Ecto neural progenitor cell (in vitro differentiated cells): Measurements from ENCODE around the gene DMTF1.
"Not testable (repeated sequence)": the region's sequence is repeated elsewhere in the genome, so short reads cannot be mapped to it uniquely, and the experiment has no call there.

Experiments
- DNase-seq: peaks from one replicate; pipeline ENCODE4 v3.0.0-alpha.2; 2018; ENCODE audit warnings: low spot score

The DMTF1 gene

DNA sequence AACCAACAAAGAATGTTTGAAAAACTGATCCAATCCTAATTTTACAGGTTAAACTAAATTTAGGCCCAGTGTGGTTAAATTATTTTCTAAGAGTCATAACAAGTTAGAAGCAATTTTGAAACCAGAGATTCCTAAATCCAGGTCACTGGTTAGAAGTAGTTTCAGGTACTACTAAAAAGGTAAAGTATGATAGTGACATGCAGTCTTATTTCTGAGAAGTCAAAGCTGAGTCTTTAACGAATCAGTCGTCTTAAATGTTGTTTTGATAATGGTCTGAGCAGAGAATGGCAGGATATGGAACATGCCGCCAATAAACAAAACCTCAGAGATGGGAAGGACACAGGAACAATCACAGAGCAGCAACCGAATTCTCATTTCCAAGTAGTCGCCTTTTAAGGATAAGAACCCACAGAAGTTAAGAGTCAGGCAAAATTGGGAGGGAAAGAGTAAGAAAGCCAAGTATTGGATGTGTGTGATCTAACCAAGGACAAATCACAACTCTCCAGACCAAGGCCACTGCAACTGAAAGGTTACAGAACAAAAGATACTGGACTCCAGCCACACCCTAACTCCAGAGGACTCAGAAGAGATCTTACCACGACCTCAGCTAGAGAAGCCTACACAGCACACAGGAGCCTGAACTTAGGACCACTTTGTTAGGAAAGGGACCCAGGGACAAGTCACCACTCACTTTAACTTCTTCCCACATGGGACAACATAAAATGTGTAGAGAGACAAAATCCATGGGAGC lies 47.6 kb downstream of the DMTF1 start:
- DNase-seq: no peak

DNA sequence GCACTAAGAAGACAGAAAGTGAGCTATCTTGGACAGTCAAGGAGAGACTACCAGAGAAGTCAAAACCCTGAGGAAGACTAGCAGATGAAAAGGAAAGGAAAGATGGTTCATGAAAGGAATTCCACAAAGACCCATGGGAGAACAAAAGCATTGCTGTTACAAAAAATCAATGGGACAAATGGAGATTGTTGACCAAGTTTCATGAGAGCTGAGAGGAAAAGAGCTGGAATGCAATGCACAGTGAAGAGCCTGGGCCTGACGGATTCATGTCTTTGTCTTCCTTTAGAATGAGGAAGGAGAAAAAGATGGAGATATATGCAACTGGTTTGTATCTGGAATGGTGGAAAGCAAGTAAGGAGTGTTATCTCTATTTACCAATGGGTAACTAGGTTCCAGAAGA lies 50.0 kb downstream of the DMTF1 start:
- DNase-seq: no peak

DNA sequence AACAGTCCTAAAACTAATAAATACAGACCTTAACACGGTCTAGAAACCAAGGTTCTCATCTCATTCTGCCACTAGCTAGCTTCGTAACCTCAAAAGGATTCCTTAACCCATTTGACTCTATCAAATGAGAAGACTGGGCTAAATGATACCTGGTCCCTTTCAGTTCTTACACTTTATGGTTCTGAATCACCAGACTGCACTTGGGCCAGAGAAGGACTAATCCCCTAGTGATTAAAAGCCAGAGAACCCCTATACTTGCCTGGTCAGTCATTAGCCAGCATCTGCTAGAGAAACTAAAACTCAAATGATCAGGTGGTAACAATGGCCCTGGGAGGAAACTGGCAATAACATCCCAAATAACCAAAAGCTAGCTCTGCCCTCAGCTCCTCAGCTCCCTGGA lies 50.5 kb downstream of the DMTF1 start:
- no peak for DNase-seq

GRCh38 chr7:87203929-87204328 lies 51.7 kb downstream of the DMTF1 start:
- not testable (repeated sequence) for DNase-seq

DNA sequence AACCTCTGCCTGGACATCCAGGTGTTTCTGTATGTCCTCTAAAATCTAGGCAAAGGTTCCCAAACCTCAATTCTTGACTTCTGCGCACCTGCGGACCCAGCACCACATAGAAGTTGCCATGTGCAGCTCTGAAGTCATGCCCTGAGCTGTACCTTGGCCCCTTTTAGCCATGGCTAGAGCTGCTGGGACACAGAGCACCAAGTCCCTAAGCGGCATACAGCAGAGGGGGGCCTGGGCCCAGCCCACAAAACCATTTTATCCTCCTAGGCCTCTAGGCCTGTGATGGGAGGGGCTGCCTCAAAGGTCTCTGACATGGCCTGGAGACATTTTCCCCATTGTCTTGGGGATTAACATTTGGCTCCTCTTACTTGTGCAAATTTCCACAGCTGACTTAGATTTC lies 52.7 kb downstream of the DMTF1 start:
- no peak for DNase-seq

GRCh38 chr7:87205701-87206100 lies 53.4 kb downstream of the DMTF1 start:
- DNase-seq: not testable (repeated sequence)

DNA sequence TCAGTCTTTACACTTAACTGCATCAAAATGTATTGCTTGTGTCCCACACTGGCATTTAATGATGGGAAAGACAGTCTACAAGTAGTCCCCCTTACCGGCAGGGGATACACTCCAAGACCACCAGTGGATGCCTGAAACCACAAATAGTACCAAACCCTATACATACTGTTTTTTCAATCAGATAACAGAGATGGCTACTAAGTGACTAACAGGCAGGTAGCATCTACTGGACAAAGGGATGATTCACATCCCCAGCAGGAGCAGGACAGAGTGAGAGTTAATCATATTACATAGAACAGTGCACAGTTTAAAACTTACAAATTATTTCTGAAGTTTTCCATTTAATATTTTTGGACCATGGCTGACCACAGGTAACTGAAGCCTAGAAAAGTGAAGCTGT lies 54.1 kb downstream of the DMTF1 start:
- no peak for DNase-seq

GRCh38 chr7:87209295-87209924 lies 57.2 kb downstream of the DMTF1 start:
- DNase-seq: no peak

DNA sequence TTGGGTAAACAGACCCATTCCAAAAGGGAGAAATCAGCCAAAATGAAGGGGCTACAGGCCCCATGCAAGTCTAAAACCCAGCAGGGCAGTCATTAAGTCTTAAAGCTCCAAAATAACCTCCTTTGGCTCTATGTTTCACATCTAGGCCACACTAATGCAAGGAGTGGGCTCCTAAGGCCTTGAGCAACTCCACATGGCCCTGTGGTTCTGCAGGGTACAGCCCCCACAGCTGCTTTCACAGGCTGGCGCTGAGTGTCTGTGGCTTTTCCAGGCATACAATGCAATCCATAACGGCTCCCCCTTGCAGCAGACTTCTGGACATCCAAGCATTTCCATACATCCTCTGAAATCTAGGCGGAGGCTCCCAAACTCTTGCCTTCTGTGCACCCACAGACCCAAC lies 58.3 kb downstream of the DMTF1 start:
- DNase-seq: no peak

DNA sequence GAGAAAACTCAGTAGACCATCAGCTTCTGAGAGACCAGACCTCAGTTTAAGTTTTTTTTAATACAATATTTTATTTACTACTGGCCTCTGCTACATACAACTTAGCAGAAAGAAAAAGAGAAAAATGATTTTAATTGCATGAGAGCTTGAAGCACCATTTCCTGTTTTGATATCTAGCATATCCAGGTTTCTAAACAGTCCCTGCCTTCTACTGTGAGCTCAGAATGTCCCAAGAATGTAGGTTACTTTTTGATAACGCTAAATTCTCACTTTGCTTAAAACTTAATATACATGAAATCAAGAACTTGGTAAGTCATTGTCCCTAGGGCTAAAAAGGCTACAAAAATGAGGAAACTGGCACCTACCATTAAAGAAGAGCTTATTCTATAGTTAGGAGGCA lies 60.2 kb downstream of the DMTF1 start:
- no peak for DNase-seq

DNA sequence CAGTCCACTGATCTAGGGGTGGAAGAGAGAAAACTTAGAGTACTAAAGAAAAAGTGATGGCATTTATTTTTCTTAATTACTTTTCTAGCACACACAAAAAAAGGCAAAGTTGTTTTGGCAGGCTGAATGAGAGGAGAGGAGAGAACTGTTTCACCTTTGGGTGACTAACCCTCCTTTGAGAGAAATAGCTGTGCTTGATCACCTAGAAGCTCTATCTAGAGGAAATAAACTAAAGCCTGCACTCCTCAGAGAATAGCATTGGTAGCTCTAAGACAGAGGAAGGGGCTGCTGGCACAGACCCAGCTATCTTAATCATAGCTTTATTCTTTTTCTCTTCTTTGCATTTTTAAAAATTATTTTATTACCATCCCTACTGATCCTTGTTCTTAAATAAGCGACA lies 61.0 kb downstream of the DMTF1 start:
- no peak for DNase-seq

DNA sequence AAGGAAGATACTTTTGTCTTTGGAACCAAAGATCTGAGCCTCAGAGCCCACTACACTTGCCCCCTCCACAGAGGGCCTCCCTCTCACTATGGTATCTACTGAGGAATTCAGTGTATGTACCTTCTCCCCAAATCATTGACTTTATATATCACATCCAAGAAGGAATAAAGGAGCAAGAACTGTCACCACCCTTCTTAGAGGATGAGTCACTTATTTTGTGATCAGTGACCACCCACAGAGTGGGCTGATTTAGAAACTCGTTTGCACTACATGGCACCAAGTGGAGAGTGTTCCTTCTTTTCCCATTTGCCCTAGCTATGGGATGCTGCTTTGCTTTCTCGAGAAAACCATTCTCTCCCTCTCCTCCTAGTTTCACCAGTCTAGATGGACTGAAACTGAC lies 61.6 kb downstream of the DMTF1 start:
- no peak for DNase-seq

GRCh38 chr7:87215046-87215445 lies 62.8 kb downstream of the DMTF1 start:
- no peak for DNase-seq

GRCh38 chr7:87216701-87217508 lies 64.7 kb downstream of the DMTF1 start:
- no peak for DNase-seq

DNA sequence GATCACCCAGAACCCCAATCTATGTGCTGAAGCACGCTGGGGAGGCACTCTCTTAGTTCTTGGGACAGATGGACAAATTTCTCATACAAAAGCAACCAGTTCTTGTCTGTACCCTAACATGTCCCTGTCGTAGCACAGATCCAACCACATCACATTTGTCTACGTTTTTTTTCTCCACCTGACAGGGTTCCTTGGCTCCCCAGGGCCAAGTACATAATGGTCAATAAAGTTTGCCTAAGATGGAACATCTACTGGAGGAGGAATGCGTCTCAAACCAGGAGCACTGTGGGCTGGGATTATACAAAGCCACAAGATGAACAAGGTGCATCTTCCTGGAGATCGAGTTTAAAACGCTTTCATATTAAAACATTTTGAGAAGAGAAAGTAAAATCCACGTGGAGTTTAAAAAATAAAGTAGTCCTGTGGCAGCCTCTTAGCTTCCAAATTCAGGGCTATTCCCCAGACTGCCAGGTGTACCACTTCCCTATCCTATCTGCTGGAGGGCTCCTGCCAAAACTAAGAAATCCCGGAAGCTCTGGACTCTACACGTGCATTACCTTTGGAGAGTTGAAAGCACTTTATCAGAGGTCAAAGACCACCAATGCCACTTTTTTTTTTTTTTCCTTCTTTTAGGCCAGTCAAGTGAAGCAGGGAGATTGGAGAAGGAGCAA lies 65.9 kb downstream of the DMTF1 start:
- DNase-seq: no peak

DNA sequence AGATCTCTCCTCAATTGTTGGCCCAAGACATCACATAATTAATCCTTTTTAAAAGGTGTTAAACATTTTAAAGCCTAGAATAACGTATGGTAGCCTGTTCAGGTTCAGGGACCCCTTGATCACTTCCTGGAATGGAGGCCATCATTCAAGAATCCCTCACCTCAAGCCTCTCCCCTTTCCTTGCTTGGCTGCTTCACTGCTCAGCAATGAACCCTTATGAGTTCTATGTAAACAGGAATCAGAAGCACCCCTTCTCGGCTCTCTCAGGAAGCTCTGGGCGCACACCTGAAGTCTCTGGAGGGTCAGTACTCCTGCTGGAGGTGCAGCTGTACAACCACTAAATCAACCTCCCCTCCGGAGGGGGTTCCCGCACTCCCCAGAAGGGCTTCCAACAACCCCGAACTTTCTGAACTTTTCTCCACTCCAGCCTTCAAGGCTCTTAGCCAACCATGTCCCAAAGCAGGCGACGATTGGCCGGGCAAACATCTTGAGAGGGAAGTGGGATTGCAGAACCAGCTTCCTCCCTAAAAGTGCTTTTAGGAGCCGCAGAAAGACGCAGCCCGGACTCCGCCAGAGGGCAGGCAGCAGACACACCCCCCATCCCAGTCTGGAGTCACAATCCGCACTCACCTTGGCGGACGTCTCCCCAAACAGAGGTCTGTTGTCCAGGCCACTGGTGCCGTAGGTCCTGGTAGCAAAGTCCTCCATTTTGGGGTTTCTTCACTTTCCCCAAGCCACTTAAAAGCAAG lies 66.7 kb downstream of the DMTF1 start:
- no peak for DNase-seq

DNA sequence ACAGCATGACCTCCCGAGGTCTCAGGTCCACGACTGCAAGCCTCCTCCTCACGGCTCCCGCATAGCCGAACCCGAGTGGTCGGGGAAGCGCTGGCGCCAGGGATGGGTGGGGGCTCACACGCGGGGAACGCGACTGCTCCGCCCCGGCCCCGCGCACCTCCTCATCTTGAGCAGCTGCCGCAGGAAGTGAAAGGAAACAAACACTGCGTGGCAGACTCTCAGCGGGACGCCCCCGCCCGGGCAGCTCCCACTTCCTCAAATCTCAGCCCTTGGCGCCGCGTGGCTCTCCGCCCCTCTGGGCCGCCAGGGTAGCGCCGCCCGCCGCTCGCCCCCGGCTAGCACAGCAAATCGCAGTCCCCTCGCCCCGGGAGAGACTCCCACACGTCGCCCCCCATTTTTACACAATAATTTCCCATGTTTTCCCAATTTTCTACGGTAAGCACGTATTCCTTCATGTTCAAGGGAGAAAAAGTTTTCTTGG lies 67.3 kb downstream of the DMTF1 start, which contains the start of gene TMEM243:
Gene TMEM243 (minus strand): TSS at position 188 of the 481 bp plus-strand sequence. CDS start 229 bp downstream, outside the sequence.
- peak; percentile 71 for DNase-seq

DNA sequence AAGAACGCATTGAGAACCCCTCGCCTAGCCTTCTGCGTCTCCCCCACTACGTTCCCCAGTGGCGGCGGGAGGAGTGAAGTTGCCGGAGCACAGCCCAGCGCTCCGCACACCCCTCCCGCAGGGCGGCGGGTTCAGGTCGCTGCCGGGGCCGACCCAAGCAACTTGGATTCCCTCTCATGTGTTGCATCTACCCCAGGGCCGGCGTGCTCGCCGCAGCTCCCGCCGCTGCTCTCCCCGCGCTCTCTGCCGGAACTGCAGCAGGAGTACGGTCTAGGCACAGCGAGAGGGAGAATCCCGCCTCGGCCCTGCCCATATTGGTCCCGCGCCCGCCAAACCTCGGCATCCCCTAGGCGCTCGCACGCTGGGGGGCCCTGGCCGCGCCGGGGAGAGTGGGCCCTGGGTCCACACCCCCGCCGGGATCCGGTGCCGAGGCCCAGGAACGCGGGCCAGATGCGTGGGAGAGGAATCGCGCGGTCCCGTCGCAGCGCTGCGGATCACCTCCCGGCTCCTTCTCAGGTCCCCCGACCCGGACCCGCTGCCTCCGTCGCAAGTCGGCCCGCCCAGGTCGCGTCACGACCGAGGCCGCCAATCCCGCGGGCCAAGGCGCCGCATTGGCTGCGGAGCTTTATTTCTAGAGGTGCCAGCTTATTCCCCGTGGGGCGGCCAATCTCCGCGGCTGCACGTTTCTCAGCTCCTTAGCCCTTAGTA lies 67.9 kb downstream of the DMTF1 start:
- peak; percentile 91 for DNase-seq

DNA sequence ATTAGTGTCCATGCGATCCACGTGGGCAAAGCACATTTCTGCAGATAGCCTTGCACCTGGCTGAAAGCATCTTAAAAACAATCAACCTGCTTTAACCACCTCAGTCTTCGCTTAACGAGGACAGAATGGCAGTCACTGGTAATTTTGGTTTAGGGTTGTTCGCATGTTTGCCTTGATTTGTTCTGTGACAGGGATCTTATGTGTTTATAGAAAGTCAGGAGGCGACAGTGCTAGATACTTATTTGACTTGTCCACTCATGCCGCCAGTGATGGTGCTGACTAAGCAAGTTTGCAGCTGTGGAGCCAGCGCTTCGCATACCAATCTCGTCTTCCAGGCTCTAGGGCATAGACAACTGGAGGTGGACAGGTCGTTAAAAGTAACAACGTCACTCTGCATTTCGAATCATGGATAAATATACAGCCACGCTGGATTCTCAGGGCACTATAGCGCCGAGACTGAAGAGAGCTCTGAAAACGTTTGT lies 68.5 kb downstream of the DMTF1 start:
- no peak for DNase-seq

DNA sequence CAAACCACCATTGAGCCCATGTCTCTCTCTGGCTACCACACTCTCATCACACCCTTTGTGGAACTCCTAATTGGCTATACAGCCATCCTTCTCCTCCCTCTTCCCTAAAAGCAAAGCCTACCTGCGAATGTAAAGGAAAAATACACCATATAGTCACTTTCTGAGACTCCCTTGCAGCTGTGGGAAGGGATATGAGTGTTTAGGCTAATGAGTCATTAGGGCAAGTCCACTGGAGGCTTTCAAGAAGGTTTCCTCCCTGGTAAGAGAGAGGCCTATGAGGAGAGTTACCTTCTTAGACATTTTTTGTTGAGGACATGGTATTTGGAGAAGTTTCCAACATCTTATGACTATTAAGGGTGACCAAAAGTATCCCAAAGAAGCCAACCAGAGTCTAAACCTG lies 71.4 kb downstream of the DMTF1 start:
- DNase-seq: no peak

DNA sequence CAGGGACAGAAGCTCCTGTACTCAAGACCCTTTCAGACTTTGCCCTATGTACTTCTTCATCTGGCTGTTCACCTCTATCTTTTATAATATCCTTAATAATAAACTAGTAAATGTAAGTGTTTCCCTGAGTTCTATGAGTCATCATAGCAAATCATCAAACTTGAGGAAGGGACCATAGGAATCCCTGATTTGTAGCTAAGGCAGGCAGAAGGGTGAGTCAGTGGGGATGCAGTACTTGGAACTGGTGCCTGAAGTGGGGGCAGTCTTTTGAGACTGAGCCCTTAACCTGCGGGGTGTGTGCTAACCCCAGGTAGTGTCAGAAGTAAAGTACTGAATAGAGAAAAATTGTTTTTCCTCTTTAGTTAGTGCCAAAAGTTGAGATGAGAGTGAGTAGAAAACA lies 73.4 kb downstream of the DMTF1 start:
- DNase-seq: no peak
